GM21447 (cell line): ENCODE results near the gene KHDC1L.
"Not testable (repeated sequence)": the region's sequence is repeated elsewhere in the genome, so short reads cannot be mapped to it uniquely, and the experiment has no call there.

Experiments used
- ATAC-seq: cut with Tn5 transposase; IDR thresholded peaks from one replicate; pipeline ENCODE4 v1.9.1; 2021; ENCODE audit not compliant: unreplicated experiment

KHDC1L gene, protein sequence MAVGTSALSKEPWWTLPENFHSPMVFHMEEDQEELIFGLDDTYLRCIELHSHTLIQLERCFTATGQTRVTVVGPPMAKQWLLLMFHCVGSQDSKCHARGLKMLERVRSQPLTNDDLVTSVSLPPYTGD

DNA sequence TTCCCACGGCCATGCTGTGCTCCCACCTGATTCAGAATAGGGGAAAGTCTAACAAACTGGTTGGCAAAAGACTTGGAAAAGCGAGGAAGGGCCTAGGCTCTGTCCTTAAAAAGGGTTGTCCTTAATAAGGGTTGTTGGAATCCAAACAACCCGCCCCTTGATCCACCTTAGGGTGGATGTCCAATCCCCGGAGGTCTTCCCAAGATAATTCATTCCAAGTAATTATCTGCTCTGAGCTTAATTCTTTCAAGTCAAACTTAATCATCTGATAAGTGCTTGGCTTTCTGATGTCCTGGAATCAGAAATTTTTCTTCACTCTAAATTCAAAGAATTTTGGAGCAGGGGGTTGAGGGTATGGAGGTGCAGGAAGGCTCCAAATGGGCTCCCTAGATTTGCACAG, at the start of gene KHDC1L:
Gene KHDC1L, minus strand, starts transcription at position 101 of the 400 bp plus-strand sequence. Its CDS starts 88 bp downstream, at position 13.
- no peak for ATAC-seq

- not testable (repeated sequence) for ATAC-seq
These were observed 44.0 kb upstream of the KHDC1L start for GRCh38 chr6:73269296-73269695.

GRCh38 chr6:73268896-73269295, 43.6 kb upstream of the KHDC1L start:
- ATAC-seq = not testable (repeated sequence)

GRCh38 chr6:73264446-73264845, 39.1 kb upstream of the KHDC1L start:
- ATAC-seq = no peak

- peak; percentile 21 for ATAC-seq
These were observed 38.2 kb upstream of the KHDC1L start for GRCh38 chr6:73263570-73263909.

- peak; percentile 86 for ATAC-seq
These were observed 37.6 kb upstream of the KHDC1L start, which contains the start of gene KHDC1 for GRCh38 chr6:73262671-73263569. Gene KHDC1 (minus strand): TSS chr6:73263196. CDS start chr6:73242517, 20,679 bp downstream.

- ATAC-seq = no peak
These were observed 33.4 kb upstream of the KHDC1L start for GRCh38 chr6:73258721-73259120.

- not testable (repeated sequence) for ATAC-seq
These were observed 29.0 kb upstream of the KHDC1L start for GRCh38 chr6:73254323-73254722.

- no peak for ATAC-seq
These were observed 27.4 kb upstream of the KHDC1L start for GRCh38 chr6:73252703-73253102.

- ATAC-seq = no peak
These were observed 24.7 kb upstream of the KHDC1L start for GRCh38 chr6:73250016-73250415.

GRCh38 chr6:73248192-73248903, 23.1 kb upstream of the KHDC1L start:
- ATAC-seq = no peak

DNA sequence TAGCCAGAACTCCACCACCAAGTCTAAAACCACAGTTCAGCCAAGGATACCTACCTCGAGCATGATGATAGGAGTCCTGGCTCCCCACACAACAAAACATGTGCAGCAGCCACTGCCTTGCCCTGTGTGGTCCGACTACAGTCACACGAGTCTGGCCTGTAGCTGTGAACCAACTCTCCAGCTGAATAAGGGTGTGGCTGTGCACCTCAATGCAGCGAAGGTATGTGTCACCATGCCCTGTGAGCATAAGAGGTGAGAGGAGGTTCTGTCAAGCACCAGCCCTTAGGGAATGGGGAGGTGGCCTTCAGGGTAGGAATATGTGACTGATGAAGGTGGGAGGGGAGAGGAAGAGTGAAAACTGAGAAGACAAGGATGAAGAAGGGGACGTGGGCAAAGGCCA, 16.7 kb upstream of the KHDC1L start:
- ATAC-seq = no peak

DNA sequence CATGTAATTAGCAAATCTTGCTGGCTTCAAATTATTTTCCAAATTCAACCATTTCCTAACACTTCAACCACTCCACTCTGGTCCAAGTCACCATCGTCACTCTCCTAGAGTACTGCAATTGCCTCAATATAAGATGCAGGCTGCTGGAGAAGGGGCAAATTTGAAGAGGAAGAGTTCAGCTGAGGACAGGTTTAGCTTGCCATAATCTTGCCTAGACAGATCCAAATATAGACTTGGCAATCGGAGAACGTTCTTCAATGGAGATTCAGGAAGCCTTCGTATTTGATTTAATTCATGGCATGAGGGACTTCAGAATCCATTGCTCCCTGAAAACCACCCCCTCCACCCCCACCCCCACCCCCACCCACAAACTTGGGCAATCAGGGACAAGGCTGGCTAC, 15.4 kb upstream of the KHDC1L start:
- no peak for ATAC-seq

- no peak for ATAC-seq
These were observed 11.0 kb upstream of the KHDC1L start for GRCh38 chr6:73236144-73236750.

GRCh38 chr6:73234733-73235132, 9.4 kb upstream of the KHDC1L start:
- ATAC-seq = no peak

GRCh38 chr6:73233971-73234370, 8.7 kb upstream of the KHDC1L start:
- ATAC-seq = not testable (repeated sequence)

- no peak for ATAC-seq
These were observed 7.8 kb upstream of the KHDC1L start for GRCh38 chr6:73233048-73233447.

DNA sequence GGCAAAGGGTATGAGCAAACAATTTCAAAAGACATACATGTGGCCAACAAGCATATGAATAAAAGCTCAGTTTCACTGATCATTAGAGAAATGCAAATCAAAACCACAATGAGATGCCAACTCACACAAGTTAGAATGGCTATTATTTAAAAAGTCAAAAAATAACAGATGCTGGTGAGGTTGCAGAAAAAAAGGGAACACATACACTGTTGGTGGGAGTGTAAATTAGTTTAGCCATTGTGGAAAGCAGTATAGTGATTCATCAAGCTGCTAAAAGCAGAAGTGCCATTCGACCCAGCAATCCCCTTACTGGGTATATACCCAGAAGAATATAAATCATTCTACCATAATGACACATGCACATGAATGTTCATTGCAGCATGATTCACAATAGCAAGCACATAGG, 6.7 kb upstream of the KHDC1L start:
- no peak for ATAC-seq

DNA sequence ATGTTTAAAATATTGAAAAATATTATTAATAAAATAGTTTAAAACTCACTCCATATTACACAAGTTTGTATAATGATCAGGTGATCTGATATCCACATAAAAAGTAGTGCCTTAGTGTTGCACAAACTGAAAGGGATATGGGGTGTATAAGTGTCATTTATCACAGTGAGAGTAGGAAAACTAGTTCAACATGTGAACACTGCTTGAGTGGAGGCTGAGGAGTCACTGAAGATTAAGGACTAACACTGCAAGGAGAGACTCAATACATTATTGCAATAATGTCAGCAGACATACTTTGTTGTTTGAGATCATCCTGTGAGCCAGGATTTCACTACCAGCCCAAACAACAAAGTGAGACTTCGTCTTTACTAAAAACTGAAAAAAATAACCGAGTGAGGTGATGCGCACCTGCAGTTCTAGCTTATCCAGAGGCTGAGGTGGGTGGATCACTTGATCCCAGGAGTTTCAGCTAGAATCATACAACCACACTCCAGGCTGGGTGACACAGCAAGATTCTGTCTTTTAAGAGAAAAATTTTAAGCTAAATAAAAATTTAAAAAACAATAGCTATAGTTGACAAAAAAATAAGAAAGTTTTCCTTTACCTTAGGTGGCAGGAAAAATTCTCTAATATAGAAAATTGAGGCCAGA, 2.4 kb upstream of the KHDC1L start:
- ATAC-seq = no peak

GRCh38 chr6:73216859-73217258, 8.4 kb downstream of the KHDC1L start:
- no peak for ATAC-seq

DNA sequence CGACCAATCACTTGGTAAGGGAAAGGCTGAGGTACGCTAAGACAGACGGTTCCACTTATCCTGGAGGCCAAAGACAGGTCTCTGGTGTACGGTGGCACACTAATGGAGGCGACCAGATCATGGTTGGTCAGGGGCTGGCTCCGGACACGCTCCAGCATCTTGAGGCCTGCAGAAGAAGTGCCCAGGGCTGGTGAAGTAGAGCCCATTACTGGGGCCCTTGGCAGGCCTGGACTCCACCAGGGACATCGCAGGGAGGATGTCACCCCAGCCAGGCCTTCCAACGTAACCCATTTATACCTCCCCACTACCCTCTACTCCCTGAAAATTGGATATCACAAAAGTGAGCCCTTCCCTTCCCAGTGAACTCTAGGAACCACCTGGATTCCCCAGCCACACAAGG, 16.2 kb downstream of the KHDC1L start:
- no peak for ATAC-seq
